KOPT-K1 (cell line): ENCODE results near the gene C1QTNF7.

Source experiments
- H3K27ac ChIP-seq: fragments of 200-600 bp; sonication (generic); 2 replicates; pipeline ENCODE4 v1.5.1; 2016; ENCODE audit warnings: antibody characterized with exemption, mild to moderate bottlenecking, low read depth, low read length; ENCODE audit not compliant: poor library complexity, severe bottlenecking
- H3K36me3 ChIP-seq: fragments of 200-600 bp; sonication (generic); 2 replicates; pipeline ENCODE4 v1.5.1; 2017; ENCODE audit warnings: antibody characterized with exemption, mild to moderate bottlenecking, low read length, moderate library complexity; ENCODE audit not compliant: insufficient read depth
- H3K9me3 ChIP-seq: fragments of 200-600 bp; sonication (generic); 2 replicates; pipeline ENCODE4 v1.5.1; 2017; ENCODE audit warnings: antibody characterized with exemption, low read length, mild to moderate bottlenecking; ENCODE audit not compliant: insufficient read depth, poor library complexity, severe bottlenecking

C1QTNF7 gene

DNA sequence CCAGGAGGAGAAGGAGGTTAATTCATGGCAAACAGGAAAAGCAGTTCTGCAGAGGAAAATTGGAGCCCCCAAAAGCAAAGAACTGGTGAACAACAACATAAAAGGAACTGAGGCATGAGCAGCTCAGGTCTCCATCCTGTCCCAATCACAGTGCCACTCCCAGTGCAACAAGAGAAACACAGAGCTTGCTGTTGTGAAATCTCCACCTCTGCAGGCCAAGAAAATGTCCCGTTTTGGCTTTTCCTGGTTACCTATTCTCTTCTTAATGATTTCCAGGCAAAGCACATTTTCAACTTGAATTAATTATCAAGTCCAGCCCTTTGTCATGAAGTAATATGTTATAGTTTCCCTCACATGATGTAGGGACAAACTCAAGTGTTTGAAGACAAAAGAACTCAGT is 778 bp downstream of the C1QTNF7 start:
- H3K36me3 ChIP-seq = no peaks in the 10 kb centered on the region
- H3K9me3 ChIP-seq = no peaks in the 10 kb centered on the region
- no peak overlapping the region for H3K27ac ChIP-seq

DNA sequence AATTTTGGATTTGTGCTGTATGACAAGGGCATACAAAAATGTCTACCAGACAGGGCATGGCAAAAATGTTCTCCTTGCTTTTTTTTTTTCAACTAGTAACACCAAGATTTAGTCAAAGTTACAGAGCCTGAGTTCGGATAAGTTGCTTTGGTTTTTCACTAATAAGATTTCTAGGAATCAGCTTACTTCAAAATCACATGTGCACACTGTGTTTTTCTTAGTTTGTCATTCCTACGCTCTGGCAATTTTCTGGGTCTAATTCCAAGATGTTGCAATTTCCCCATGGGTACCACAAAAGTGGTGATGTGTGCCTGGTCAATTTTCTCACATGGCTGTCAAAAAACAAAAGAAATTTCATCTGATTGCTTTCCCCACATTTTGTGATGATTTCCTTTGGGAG is 6.3 kb downstream of the C1QTNF7 start:
- Histone ChIP-seq H3K36me3 (no peaks in the 10 kb centered on the region), H3K27ac (no peak overlapping the region), H3K9me3 (no peaks in the 10 kb centered on the region)

DNA sequence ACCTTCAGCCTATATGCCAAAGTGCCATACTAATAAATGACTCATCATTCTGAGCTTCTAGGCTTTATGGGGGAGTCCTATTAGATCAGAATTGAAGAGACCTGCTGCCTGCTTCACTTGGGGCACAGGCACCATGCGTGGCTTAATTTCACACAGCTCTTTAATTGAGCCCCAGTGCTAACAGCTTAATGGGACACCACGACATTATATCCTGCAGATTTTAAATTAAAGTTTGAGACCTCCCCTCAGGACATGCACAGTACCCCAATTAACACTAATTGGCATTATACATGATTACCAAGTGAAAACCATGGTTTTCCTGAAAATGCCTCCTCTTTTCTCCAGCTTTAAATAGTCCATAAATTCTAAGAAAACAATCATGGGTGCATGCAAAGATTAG is 6.8 kb downstream of the C1QTNF7 start:
- H3K9me3 ChIP-seq = no peaks in the 10 kb centered on the region
- no peaks in the 10 kb centered on the region for H3K36me3 ChIP-seq
- no peak overlapping the region for H3K27ac ChIP-seq

DNA sequence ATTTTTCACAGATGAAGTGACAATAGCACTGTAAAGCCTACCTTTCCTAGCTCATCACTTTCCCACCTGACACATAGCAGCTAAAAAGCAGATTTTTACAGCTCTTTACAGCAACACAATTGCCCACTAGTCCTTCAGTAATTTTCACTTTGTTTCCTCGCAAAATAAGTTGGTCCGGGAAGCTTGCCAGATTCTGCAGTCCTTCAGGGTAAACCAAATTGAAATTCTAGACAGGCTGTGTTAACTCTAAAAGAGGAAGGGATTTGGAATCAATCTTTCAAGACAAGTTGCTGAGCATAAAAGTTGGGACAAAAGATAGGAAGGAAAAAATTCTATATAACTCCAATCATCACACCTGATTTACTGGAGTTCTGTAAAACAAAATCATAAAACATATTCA is 8.7 kb downstream of the C1QTNF7 start:
- Histone ChIP-seq H3K9me3 (no peaks in the 10 kb centered on the region), H3K36me3 (no peaks in the 10 kb centered on the region), H3K27ac (no peak overlapping the region)

DNA sequence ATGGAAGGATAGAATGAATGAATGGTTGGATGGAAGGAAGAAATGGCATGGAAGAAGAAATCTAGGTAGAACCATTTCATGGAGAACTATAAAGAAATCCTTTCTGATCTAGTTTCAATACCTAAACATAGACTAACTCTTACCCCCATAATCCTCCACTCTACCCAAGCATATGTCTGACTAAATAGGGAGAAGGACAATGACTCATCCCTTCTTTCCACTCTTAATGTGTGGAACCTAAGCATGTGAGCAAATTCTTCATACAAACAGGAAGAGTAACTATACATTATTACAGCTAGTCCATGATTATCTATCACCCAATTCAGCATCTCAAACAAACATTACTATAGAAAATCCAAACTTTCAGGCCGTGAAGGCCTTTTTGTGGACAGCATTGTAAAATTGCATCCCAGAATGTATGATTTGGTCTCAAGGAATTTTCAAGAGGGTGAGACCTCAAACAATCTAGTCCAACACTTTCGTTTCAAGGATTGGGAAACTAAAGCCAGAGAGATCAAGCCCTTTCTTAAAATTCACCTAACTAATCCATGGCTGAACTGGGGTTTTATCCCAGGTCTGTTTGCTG is 11.2 kb downstream of the C1QTNF7 start:
- peaks cover 4% of the 10 kb centered on the region for H3K9me3 ChIP-seq
- H3K27ac ChIP-seq = no peak overlapping the region
- no peaks in the 10 kb centered on the region for H3K36me3 ChIP-seq

DNA sequence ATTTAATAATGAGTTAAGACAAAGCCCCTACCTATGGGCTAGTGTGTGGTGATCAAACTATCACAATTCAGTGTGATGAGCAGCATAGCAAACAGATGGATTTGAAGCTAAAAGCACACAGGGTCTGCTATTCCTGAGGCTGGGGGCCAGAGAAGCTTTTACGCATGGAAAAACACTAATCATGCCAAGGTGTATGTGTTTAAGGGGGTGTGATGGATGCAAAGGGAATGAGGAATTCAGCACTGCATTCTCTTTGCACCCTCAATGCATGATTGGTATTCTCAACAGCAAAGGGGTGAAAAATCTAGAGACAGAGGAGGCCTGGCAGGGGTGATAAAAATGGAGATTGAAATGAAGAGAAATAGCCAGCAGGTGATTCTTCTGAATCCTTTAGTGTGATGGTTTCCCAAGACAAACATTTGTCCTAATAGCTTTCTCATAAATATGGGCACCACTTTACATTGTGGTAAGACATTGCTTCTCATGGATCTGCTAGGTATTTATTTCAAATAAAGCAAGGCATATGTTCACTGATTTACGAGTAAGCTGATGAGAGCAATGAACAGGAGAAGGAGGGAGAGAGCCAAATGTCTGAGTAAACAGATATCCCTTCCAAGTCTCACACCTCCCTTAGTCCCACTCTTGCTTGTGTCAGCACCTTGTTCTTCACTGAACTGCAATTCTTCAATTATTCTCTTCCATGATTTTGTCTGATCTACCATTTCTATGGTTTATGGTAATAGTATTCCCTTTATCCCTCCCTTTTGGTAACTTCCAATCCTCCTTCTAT is 15.7 kb downstream of the C1QTNF7 start:
- Histone ChIP-seq H3K36me3 (no peaks in the 10 kb centered on the region), H3K27ac (no peak overlapping the region), H3K9me3 (peaks cover 4% of the 10 kb centered on the region)

DNA sequence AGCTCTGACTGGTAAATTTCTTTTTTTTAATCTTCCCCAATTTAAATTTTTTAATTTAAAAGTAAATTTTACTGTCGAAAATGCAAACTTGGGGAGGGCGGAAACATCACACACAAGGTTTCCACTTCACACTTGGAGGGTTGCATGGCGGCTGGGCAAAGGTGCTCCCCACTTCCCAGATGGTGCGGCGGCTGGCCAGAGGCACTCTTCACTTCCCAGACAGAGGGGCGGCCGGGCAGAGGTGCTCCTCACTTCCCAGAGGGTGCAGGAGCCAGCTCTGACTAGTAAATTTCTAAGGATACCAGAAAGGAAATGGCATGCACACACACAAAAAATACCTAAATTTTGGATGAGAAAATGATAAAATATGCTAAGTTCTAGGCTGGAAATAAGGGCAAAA is 16.4 kb downstream of the C1QTNF7 start:
- peaks cover 4% of the 10 kb centered on the region for H3K9me3 ChIP-seq
- H3K27ac ChIP-seq = no peak overlapping the region
- no peaks in the 10 kb centered on the region for H3K36me3 ChIP-seq

DNA sequence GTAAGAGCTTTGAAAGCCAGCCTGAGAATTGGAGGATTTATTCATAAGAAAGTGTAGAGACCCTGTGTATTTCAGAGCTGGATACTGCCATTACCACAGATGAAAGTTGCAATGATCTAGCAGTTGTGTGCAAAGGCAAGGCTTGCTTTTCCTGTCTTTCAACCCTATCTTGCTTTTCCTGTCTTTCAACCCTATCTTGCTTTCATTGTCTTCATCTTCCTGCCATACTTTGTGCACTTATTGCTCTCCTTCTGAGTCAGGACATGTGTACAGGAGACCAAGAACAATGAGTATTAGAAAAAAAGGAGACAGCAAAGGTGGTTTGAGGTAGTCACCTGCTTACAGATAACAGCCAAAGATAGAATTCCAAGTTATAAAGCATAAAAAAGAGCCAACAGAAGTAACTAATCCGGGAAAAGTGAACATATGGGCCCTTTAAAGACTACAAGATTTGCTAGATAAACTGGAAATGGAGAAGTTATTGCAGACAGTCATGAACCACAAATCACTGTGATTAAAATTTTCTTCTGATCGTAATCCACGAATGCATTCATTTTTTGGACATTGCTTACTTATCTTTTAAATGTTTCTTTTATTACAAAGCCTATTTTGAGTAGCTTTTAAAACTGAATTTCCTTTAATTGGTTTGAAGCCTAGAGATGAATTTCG is 17.2 kb downstream of the C1QTNF7 start:
- peaks cover 4% of the 10 kb centered on the region for H3K9me3 ChIP-seq
- H3K36me3 ChIP-seq = no peaks in the 10 kb centered on the region
- H3K27ac ChIP-seq = no peak overlapping the region

DNA sequence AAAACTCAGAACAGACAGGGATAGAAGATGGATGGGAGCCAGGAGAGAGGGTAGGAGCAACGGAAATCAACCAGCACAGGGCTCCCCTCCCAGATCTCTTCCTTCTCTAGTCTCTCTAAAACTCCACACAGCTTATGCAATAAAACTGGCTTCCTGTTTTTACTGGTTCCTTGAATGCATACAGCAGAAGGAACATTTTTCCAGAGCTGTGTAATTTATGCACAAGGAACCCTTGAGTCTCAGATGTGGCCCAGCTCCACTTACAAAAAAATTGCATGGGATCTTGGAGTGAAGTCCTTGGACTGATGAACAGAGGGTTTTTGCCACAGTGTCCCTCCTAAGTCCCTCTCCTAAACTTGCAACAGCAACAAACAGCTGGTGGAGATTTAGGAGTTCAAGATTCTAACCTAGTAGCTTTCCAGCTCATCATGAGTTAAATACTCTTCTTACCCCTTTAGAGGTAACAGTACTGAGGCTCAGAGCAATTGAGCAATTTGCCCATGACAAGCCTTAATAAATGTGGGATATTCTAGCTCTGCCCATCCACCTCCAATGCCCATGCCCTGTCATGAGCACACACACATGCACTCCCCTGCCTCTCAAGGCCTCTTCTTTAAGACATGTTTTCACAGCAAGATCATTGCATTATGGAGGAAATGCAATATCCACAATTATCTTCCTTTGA is 23.5 kb downstream of the C1QTNF7 start:
- no peaks in the 10 kb centered on the region for H3K9me3 ChIP-seq
- H3K27ac ChIP-seq = no peak overlapping the region
- no peaks in the 10 kb centered on the region for H3K36me3 ChIP-seq

DNA sequence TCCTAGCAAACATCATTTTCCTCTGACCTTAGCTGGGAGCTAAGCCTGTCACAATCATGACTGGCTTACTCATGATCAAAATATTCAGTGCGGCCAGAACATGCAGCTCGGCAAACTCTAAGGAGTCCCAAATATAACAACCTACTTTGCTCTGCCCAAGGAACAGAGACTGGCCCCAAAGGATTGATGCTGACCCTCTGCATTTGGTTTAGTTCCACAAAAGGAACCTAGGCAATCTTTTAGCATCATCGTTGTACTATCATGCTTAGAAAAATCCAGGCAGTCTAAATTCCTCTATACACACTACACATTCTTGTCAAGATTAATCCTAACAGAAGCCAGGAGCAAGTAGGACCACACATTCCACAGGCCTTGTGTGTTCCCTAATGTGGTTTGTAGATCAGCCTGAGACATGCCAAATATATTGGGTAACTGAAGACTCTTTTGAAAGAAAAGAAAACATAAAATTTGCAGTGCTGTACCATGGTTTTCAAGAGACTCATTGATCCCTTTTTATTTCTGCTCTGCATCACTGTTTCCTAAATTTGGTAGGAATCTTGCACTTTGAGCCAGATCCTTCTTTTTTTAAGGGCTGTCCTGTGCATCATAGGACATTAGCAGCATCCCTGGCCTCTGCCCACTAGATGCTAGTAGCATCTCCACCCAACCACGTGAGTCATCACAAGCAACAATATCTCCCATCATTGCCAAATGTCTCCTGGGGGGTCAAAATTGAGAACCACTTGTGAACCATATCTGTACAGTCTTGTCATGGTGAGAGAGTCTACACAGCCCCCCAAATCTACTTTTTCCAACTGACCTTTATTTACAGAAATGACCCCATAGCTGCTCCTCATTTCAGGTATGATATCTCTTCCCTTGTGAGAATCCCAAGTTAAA is 24.3 kb downstream of the C1QTNF7 start:
- H3K27ac ChIP-seq = no peak overlapping the region
- H3K36me3 ChIP-seq = no peaks in the 10 kb centered on the region
- no peaks in the 10 kb centered on the region for H3K9me3 ChIP-seq

DNA sequence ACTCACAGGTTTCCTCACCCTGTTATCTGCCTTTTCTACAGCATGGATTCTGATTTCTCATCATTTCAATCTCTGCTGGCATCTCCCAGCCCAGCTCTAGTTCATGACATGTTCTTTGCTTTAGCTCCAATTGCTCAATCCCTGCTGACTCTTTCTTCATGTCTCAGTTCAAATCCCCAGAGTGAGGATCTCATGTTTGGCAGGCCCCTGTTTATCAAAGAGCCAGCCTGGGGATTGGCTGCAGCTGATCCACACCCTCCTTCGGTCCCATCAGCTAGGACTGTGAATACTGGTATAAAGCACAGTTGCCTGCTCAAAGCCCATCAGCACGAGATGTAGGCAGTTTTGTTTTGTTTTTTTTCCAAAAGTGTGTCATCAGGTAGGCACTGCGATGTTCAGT is 27.5 kb downstream of the C1QTNF7 start:
- Histone ChIP-seq H3K9me3 (no peaks in the 10 kb centered on the region), H3K36me3 (no peaks in the 10 kb centered on the region), H3K27ac (no peak overlapping the region)

DNA sequence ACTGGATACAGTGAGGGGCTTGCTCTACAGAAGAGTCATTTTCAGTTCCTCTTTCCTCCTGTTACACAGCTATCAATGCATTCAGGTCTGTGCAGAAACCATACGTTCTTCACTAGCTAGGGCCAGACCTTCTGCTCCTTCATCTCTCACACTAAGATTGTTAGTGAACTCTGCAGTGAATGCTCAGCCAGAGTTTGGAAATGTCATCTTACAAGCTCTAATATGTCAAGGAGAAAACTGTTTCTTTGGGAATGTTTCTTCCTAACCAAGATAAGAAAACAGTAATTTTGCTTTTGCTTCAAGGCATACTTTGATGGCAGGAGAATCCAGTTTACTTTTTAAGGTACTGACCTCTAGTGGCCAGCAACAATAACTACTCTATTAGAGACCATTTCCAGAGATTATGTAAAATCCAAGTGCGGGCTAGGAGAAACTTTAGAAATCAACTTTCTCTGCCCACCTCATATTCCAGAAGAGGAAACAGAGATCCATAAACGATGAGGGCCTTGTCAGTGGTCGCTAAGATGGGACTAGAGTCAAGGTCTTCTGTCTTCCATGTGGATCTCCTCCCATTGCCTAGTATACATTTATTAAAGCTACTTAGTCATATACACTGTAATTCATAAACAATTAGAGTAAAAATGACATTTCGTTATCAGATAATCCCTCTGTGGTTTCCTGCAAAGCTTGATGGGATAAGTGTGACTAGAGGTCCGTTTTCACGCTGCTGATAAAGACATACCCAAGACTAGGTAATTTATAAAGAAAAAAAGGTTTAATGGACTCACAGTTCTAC is 29.8 kb downstream of the C1QTNF7 start:
- Histone ChIP-seq H3K27ac (no peak overlapping the region), H3K36me3 (no peaks in the 10 kb centered on the region), H3K9me3 (no peaks in the 10 kb centered on the region)

DNA sequence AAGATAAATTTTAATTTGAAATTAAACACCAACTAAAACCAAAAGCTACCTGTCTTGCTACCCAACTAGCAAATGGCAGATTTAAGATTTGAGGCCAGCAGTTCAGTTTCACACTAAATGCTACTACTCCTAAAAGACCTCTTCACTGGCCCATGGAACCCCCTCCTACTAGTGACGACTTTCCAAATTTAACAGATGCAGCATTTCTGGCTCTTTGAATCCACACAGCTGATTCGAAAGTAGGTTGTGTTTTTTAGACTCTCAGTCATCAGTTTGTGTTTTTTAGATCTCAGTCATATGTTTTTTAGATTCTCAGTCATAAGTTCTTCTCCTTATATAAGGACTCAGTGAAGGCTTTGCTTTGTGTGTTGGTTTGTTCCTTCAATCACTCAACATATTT is 30.8 kb downstream of the C1QTNF7 start:
- Histone ChIP-seq H3K9me3 (no peaks in the 10 kb centered on the region), H3K27ac (no peak overlapping the region), H3K36me3 (no peaks in the 10 kb centered on the region)

DNA sequence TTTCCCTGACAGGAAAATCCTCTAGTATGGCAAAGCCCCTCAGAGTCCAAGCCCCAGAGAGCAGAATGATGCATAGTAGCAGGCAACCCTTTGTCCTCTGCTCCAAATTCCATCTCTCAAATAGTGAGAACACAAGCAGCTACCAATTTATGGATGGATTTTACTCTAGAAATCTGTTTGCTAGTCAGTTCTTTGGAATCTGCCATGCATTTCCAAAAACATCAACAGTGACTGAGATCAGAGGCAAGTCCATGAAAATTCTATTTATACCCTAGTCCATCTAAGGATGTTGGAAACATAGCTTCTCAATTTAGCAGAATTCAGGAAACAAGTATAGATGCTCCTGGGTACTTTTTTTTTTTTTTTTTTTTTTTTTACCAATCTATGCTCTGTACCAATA is 31.9 kb downstream of the C1QTNF7 start:
- Histone ChIP-seq H3K27ac (no peak overlapping the region), H3K9me3 (no peaks in the 10 kb centered on the region), H3K36me3 (no peaks in the 10 kb centered on the region)
